ENCODE measurements around the gene CLCN3.

CLCN3 gene

DNA sequence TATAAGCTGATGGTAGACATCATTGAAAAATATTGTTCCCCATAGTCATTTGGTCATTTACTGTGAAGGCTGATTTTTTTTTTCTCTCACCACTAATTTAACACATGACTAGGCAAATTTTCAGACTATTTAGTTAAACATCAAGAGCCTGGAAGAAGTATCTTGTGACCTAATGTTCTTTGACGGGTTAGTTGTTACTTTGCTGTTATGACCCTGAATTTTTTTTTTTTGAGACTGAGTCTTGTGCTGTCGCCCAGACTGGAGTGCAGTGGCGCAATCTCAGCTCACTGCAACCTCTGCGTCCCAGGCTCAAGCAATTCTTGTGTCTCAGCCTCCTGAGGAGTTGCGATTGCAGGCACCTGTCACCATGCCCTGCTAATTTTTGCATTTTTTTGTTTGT, 70.4 kb downstream of the CLCN3 start:
- TF ChIP-seq, protein P1, sequence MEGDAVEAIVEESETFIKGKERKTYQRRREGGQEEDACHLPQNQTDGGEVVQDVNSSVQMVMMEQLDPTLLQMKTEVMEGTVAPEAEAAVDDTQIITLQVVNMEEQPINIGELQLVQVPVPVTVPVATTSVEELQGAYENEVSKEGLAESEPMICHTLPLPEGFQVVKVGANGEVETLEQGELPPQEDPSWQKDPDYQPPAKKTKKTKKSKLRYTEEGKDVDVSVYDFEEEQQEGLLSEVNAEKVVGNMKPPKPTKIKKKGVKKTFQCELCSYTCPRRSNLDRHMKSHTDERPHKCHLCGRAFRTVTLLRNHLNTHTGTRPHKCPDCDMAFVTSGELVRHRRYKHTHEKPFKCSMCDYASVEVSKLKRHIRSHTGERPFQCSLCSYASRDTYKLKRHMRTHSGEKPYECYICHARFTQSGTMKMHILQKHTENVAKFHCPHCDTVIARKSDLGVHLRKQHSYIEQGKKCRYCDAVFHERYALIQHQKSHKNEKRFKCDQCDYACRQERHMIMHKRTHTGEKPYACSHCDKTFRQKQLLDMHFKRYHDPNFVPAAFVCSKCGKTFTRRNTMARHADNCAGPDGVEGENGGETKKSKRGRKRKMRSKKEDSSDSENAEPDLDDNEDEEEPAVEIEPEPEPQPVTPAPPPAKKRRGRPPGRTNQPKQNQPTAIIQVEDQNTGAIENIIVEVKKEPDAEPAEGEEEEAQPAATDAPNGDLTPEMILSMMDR (IDR thresholded peaks at IDR 0.05; ENCODE audit: insufficient read depth, low read depth, low read length, missing control alignments): no peak
- no peak for DNase-seq (ENCODE audit: low read depth)
- no peak overlapping the region for H3K4me3 ChIP-seq (ENCODE audit: low read depth, low read length)

DNA sequence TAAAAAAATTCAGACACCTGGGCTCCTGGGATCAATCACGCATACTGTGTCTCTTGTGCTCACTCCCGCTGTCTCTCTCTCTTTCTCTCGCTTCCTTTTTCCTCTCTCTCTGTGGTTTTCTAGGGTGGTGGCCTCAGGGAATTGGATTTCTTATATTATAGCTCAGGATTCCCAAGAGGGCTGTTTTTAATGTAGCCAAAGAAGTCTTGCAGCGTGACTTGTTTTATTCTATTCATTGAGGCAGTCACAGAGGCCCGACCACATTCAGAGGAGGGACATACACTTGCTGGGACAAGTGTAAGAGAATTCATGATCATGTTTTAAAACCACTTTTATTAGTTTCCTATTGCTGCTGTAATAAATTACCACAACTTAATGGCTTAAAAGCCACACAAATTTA, 78.0 kb downstream of the CLCN3 start:
- no peak overlapping the region for H3K4me3 ChIP-seq (ENCODE audit: low read depth, low read length)
- DNase-seq (ENCODE audit: low read depth): no peak
- TF ChIP-seq, protein P1 (IDR thresholded peaks at IDR 0.05; ENCODE audit: insufficient read depth, low read depth, low read length, missing control alignments): no peak

DNA sequence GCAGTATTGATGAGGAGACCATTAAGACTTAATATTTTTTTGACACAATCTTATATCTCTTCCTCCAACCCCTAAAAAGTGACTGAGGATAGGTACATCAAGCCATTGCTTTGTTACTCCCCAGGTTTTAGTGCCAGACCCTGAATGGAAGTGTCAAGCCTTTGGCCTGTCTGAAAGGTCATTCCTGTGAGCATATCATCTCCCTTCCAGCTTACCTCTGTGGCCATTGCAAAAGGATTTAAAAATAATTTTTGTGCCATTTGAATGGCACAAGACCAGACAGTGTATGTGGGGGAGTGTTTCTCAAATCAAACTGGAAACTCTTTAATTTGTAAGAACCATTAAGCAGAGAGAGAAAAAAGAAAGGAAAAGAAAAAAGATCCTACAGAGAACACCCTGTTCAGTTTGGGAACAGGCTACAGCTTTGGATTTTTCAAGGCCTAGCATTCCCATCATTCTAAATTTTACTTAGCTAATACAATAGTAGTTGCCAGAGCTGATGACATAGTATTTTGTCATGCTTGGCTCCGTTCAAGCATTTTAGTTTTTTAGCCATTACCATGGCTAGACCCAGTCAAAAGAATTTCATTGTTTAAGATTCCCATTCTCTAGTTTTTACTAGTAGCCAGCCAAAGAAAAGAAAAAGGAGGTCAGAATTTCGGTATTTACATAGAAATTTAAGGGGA, 87.7 kb downstream of the CLCN3 start:
- TF ChIP-seq, protein P1 (IDR thresholded peaks at IDR 0.05; ENCODE audit: insufficient read depth, low read depth, low read length, missing control alignments): no peak
- no peak overlapping the region for H3K4me3 ChIP-seq (ENCODE audit: low read depth, low read length)
- no peak for DNase-seq (ENCODE audit: low read depth)

DNA sequence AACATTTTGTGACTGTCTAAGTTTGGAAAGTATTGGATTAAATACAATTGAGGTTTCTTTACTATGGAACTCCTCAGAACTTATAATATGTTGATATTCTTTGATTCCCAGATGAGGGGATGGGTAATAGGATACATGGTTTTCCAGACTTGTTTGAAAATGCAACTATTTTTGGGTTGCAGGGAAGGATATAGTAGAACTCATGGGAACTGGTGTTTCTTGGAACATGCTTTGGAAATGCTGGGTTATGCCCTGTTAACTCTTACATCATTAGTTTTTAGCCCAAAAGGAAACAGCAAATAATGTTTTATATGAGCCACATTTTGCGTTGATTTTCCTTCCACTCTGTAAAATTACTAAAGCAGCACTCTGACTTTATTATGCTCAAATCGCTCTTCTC, 95.4 kb downstream of the CLCN3 start:
- H3K4me3 ChIP-seq (ENCODE audit: low read depth, low read length): no peak overlapping the region
- TF ChIP-seq, protein P1 (IDR thresholded peaks at IDR 0.05; ENCODE audit: insufficient read depth, low read depth, low read length, missing control alignments): no peak
- DNase-seq (ENCODE audit: low read depth): no peak

DNA sequence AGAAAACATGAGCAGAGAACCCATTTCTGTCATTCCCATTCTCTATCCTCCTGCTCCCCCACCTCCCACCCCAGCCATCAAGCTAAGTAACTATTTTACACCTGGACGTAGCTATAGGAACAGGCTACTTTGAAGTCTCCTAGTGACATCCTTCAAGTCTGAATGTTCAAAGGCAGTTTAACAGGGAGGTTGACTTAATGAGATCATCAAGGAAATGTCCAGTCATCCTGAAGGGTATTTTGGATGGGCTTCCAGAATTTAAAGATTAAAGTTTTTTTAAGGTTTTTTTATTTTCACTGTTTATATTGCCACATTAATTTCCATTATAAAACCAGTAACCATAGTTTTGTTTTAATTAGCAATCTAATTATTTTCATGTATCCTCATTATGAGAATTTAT, 96.3 kb downstream of the CLCN3 start:
- no peak for DNase-seq (ENCODE audit: low read depth)
- H3K4me3 ChIP-seq (ENCODE audit: low read depth, low read length): no peak overlapping the region
- TF ChIP-seq, protein P1 (IDR thresholded peaks at IDR 0.05; ENCODE audit: insufficient read depth, low read depth, low read length, missing control alignments): no peak

DNA sequence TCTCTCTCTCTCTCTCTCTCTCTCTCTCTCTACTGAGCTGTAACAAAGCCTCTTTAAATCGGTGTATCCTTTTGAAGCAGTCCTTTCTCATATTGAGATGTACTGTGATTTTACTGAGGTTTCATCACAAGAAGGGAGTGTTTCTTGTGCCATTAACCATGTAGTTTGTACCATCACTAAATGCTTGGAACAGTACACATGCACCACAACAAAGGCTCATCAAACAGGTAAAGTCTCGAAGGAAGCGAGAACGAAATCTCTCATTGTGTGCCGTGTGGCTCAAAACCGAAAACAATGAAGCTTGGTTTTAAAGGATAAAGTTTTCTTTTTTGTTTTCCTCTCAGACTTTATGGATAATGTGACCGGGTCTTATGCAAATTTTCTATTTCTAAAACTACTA, 100.2 kb downstream of the CLCN3 start:
- TF ChIP-seq, protein P1 (IDR thresholded peaks at IDR 0.05; ENCODE audit: insufficient read depth, low read depth, low read length, missing control alignments): no peak
- no peak overlapping the region for H3K4me3 ChIP-seq (ENCODE audit: low read depth, low read length)
- no peak for DNase-seq (ENCODE audit: low read depth)
